Stimulated activated CD4-positive, alpha-beta T cell treated with anti-CD3 and anti-CD28 coated beads, Interleukin-2, amount 100 ng/mL, for 48 hours (primary cell): ENCODE results near the gene PHF21B.
"Not testable (repeated sequence)": the region's sequence is repeated elsewhere in the genome, so short reads cannot be mapped to it uniquely, and the experiment has no call there.

Experiments used
- DNase-seq, 2 donors: peaks; one replicate each; pipeline ENCODE4 v3.0.0-alpha.2; 2020

The PHF21B gene

GRCh38 chr22:44986926-44987325 is 22.9 kb downstream of the PHF21B start:
- no peak for DNase-seq

DNA sequence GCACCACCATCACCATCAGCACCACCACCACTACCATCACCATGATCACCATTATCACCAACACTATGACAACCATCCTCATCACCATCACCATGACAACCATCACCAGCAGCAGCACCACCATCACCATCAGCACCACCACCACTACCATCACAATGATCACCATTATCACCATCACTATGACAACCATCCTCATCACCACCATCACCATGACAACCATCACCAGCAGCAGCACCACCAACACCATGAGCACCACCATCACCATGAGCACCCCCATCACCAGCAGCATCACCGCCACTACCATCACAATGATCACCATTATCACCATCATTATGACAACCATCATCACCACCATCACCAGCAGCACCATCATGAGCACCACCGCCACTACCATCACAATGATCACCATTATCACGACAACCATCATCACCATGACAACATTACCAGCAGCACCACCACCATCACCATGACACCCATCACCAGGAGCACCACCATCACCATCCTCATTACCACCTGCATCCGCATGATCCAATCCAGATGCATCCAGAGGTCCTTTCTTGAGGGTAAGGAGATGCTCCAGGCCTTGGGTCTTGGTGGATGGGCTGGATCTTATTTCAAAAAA is 23.8 kb downstream of the PHF21B start:
- no peak for DNase-seq

DNA sequence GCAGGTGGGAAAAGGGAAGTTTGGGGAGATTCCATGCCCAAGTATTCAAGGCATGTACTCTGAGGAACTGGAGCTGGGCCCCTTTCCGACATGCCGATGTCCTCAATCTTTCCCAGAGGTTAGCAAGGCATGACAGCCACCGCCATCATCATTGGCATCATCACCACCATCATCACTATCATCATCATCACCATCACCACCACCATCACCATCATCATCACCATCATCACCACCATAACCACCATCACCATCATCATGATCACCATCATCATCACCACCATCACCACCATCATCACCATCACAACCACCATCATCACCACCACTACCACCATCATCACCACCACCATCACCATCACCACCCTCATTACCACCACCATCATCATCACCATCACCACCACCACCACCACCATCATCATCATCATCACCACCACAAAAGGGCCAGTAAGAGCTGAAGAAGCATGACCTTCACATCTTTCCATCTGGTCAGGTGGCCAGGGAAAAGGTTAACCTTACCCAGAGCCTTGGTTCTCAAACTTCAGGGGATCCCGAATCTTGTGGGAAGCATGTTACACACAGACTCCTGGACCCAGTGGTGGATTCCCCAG is 25.8 kb downstream of the PHF21B start:
- no peak for DNase-seq

DNA sequence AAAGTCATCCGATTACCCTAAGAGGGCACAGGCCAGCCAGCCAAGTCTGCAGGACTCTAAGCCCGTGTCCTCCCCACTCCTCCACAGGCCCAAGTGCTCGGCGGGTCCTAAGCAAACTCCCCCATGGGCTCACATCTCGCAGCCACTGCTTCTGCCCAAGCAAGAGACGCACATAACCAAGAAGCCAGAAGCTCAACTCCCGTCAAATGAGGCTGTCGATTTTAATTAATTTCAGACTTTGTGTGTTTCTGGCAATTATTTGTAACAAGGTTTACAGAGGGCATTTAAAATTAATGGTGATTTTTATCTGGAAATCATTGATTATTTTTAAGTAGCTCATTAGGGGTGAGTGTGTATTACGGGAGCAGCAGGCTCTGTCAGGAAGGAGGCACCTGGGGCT is 27.4 kb downstream of the PHF21B start:
- DNase-seq: no peak

- no peak for DNase-seq
Measured at GRCh38 chr22:44981857-44982256, 27.9 kb downstream of the PHF21B start.

DNA sequence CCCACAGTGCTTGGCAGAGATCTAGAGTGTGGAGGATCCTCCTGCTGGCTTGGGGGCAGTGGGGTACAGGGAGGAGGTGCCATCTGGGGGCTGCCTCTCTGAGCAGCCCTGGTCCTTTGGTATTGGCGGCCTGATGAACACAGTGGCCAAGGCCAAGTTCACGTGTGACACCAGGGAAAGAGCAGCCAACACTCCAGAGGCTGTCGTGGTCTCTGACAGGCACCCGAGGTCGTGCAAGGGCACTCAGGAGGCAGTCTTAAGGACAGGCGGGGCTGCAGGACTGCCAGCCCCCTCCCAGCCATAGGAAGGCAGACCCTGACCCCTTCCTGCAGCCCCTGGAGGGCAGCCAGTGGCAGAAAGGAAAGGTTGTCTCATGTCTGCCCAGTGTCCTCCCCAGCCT is 30.7 kb downstream of the PHF21B start:
- no peak for DNase-seq

DNA sequence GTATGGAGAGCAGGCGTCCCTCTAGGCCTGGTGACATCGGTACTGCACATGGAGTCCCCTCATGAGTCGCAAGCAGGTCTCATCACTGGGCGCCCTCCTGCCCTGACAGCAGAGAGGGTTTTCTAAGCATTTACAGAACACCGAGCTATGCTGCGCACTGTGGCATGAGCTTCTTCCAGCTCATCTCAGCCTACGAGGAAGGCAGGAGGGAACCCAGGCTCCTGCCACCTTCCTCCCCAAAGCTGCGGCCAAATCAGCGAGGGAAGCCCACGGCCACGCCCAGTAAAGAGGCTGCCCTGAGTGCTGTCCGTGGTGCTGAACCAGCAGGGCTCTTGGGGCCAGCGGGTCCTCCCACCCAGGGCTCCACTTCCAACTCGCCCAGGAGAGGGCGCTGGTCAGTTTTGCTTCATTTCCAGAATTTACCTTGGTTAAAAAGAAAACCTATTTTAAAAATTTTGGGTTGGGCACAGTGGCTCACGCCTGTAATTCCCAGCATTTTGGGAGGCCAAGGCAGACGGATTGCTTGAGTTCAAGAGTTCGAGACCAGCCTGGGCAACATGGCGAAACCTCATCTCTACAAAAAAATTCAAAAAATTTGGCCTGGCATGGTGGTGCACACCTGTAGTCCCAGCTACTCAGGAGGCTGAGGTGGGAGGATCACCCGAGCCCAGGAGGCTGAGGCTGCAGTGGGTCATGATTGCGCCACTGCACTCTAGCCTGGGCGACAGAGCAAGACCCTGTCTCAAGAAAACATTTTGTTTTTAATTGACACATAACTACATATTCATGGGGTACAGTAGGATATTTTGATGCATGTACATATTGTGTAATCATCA is 34.2 kb downstream of the PHF21B start:
- peak; percentile 78 to 80 for DNase-seq

GRCh38 chr22:44974454-44974853 is 35.4 kb downstream of the PHF21B start:
- DNase-seq: no peak

GRCh38 chr22:44973829-44974228 is 36.0 kb downstream of the PHF21B start:
- no peak for DNase-seq

DNA sequence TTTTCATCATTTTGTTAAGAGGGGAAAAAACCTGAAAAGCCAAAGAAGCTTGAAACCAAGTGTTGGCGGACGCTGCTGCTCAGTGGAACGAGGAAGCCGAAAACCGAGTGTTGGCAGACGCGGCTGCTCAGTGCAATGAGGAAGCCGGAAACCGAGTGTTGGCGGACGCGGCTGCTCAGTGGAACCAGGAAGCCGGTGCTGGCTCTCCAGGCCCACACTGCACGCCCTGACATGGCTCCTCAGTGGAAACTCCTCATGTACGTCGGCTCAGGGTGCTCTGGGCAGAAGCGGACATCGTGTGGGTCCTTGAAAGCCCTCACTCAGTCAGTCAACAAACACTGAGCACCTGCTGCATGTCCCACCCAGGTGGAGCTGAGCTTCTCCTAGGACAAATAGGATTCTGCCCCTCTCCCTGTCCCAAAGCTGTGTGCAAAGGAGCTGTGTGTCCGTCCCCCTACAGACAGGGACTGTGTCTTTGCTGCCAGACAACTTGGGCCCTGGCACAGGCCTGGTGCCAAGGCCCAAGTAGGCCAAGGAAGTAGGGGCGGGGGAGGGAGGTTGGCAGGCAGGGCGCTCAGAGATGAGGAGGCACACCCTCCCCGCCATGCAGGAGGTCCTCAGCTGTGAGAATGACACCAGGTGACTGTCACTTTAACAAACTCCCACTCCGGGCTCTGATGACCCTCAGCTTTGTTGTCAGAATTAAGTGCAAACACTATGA is 37.3 kb downstream of the PHF21B start:
- DNase-seq: peak in 1 of 2 donors; percentile 7

GRCh38 chr22:44971651-44972362 is 38.0 kb downstream of the PHF21B start:
- no peak for DNase-seq

DNA sequence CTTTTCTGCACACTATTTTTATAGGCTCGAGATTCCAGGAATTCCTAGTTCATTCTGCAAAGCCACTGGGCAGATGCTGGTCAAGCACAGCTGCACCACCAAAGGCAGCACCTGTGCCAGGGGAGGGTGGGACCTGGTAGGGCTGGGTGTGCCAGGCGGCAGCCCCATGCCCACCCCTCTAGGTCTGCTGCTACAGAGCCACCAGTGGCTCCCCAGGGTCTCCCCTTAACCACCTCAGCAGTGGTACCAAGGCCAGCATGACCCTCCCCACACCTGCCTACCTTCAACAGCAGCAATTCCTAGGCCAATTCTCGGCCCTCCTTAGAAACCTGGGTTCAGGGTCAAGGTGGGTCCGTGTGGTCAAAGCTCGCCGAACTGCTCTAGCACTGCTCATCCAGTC is 39.5 kb downstream of the PHF21B start:
- no peak for DNase-seq

- no peak for DNase-seq
Measured at GRCh38 chr22:44969817-44970216, 40.0 kb downstream of the PHF21B start.

DNA sequence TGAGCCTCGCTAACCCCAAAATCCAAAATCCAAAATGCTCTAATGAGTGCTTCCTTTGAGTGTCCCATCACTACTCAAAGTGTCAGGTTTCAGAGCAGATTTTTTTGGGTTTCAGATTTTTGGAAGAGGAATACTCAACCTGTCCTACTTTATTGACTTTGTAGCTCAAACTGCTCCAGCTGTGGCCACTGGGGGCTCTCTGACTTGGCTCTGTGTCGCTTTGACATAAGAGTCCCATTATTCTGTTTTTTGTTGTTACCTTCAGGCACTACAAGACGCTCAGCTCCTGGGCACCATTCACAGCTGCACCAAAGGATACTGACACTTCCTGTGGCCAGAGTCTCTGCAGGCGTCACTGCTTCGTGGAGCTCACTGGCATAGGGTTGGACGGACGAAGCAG is 41.1 kb downstream of the PHF21B start:
- no peak for DNase-seq

DNA sequence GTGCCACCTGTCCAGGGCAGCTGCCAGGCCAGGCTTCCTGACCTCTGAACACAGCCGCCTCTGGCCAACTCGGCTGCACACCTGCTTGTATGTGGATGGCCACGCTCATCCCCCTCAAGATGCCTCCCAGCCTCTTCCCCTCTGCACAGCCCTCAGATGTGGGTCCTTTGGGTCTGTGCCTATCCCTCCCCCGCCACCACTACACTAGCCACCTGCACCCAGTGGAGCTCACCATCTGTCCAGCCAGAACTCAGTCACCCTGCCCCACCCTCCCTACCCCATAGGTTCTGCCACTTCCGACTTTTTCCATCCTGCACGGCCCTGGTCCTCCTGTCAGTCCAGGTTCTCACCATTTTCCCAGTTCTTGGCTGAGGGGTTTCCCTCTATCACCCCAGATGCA is 44.6 kb downstream of the PHF21B start:
- no peak for DNase-seq

GRCh38 chr22:44964722-44965078 is 45.1 kb downstream of the PHF21B start:
- no peak for DNase-seq

DNA sequence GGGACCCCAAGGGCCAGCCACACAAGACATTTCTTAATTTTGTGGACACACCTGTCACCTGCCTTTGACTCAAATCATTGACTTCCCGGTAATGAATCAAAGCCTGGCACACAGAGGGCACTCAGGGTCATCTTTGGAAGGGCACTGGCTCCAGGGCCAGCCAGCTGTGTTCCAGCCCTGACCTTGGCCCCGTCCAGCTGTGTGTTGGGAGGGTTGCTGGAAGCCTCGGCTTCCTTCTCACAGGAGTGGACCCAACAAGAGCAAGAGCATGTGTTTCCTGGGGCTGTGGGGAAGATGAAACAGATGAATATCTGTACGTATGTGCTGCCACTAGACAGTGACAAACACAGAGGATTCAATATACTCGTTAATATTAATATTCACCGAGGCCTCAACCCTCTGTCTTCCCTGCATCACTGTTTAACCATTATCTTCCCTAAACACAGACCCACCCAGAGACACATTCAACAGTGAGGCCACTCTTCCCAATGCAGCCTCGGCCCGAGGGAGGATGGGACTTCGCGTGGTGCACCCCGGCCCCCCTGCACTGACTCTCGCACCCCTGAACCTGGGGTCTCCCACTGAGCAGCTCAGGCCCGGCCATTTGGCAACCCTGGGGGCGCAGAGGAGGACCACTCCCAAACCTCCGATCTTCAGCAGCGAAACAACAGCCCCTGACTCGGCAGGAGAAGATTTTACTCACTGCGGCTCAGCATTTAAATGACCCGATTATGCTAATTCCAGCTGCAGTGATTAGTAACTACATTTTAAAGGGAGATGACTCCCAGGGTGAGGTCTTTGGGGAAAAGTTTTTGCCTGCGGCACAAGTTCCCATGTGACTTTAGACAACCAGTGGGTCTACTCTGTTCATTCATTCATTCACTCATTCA is 45.7 kb downstream of the PHF21B start:
- DNase-seq: no peak

- DNase-seq: no peak
Measured at GRCh38 chr22:44962741-44963454, 46.9 kb downstream of the PHF21B start.

- DNase-seq: not testable (repeated sequence)
Measured at GRCh38 chr22:44961682-44962081, 48.1 kb downstream of the PHF21B start.

GRCh38 chr22:44956840-44957767 is 52.7 kb downstream of the PHF21B start:
- DNase-seq: no peak
